HG02840 (cell line): ENCODE data around the gene GRID1.
"Not testable (repeated sequence)": the region's sequence is repeated elsewhere in the genome, so short reads cannot be mapped to it uniquely, and the experiment has no call there.

Experiments used
- ATAC-seq: cut with Tn5 transposase; IDR thresholded peaks from one replicate; pipeline ENCODE4 v1.9.1; 2021; ENCODE audit warnings: mild to moderate bottlenecking, moderate library complexity, moderate number of reproducible peaks; ENCODE audit not compliant: unreplicated experiment, low FRiP score

The GRID1 gene

DNA sequence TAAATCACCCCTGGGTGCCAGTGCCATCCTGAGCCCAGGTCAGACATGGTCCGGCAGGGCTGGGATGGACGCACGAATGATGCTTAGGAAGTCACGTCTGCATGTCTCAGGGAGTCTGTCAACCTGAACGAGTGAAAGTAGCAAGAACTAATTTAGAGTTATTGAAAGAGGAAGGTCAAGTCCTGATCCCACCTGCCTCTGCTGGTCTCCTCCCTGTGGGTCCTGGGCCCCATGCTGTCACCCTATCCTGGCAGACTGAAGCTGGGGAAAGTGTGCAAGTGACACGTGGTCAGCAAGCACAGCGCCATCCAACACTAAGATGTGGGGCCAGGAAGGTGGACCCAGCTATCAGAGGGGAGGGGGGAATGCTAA, 26.1 kb upstream of the GRID1 start:
- ATAC-seq: peak; percentile 43

DNA sequence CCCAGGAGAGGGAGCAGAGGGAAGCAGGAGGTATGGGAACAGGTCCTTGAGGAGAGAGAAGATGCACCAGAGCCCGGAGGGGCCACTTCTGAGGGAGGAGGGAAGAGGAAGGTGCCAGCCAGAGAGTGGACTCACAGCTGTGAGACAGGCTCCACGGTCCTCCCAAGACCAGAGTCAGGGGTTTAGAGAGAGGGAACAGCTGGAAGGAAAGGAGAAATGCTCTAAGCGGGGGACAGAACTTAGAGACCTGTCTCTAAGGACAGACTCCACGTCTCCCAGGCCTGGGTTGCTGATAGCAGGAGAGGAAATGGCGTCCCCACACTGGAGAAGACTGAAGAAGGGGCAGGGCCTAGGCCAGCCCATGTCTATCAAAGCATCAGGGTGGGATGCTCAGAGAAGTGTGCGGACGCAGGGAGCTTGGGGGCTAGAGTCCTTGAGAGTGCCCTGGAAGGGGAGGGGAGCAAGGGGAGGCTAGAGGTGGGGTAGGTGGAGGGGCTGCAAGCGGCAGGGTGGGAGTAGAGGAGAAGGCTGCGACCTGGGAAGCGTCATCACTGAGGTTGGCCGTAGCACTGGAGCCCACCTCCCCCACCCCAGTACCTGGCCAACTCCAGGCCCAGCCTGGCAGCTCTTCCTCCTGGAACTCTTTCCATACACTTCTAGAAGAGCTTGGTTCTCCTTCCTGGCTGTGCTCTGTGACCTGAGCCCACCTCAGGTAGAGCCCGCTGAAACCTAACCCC, 25.6 kb upstream of the GRID1 start:
- no peak for ATAC-seq

DNA sequence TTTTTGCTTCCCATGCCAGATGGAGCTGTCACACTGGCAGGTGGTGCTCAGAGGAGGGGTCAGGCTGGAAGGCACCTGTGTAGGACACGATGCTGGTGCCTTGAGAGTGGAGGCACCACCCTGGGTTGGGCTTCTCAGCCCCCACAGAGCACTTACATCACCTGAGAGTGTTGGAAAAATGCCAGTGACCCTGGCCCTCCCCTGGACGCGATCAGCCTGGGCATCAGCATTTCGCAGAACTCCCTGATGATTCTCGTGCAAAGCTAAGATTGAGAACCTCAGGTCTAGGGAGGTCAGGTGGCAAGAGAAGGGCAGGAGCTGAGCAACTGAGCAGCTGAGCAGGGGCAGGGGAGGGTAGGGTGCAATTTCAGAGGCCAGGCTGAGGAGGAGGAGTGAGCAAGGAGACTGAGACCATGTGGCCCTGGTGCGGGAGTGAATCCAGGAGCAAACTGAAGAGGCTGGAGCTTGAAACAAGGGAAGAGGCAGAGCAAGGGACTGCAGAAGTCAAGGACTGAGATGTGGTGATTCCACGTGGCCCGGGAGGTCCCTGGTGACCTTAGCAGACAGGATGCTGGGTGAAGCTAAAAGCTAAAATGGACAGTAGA, 24.7 kb upstream of the GRID1 start:
- ATAC-seq: no peak

DNA sequence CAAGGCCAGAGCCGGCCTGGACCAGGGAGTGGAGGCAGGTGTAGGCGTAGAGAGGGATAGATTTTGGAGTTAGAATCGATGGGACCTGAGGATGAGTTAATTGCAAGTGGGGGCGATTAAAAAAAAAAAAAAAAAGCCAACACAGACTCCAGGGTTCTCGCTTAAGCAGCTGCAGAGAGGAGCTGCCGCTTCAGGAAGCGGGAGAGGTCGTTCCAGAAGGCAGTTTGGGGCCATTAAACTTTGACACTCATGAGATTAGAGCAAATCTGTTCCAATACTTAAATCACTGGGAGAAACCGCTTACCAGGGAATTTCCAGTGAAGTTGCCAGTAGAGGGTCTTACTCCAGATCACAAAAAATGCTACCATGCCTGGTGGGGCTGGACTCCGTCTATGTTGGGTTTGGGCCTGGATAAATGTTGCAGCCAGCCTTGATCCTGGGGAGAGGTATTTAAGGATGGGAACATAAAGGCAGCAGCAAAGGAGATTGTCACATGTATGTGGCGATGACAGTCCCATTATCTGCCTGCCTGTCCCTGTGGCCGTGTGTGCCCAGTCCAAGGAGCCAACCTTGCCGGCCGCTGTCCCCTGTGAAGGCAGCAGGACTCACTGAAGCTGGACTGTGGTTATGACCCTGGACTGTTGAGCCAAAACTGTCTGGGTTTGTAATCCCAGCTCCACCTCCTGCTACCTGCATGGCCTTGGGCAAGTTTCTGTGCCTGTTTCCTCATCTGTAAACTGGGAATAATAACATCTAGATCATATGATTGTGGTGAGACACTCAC, 23.9 kb upstream of the GRID1 start:
- no peak for ATAC-seq

DNA sequence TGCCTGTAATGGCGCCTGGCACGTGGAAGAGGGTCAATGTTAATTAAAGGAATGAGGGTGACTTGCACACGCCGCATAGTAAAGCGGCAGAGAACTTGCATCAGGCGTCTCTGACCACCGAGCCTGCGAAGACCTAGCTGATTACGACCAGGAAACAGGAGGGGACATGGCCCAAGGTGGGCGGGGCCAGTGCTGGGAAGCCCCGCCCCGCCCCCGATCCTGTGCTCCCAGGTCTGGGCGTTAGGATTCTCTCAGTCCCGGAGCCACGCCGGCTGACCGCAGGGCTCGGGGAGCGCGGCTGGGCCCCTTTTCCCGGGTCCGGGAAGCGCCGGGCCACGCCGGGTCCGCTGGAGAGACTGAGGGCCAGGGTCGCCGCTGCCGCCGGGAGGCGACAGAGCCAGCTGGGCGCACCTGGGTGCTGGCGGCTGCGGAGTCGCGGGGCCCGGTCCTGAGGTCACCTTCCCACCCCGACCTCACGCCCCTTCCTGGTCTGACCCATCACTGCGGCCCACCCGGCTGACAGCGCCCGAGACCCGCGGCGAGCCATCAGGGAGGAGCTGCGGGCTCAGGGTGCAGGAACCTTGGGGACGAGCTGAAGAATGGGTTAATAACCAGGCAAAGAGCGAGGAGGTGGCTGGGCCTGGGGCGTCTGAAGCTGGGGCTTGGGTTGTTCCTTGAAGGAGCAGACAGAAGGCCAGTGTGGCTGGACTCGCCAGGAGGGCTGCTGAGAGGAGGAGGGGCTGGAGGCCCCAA, 23.0 kb upstream of the GRID1 start:
- ATAC-seq: peak; percentile 77

DNA sequence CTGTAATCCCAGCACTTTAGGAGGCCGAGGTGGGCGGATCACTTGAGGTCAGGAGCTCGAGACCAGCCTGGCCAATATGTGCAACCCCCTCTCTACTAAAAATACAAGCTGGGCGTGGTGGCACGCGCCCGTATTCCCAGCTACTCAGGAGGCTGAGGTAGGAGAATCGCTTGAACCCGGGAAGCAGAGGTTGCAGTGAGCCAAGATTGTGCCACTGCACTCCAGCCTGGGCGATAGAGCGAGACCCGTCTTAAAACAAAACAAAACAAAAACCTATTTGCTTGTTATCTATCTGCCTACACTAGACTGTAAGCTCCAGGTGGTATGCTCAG, 22.5 kb upstream of the GRID1 start:
- ATAC-seq: not testable (repeated sequence)

DNA sequence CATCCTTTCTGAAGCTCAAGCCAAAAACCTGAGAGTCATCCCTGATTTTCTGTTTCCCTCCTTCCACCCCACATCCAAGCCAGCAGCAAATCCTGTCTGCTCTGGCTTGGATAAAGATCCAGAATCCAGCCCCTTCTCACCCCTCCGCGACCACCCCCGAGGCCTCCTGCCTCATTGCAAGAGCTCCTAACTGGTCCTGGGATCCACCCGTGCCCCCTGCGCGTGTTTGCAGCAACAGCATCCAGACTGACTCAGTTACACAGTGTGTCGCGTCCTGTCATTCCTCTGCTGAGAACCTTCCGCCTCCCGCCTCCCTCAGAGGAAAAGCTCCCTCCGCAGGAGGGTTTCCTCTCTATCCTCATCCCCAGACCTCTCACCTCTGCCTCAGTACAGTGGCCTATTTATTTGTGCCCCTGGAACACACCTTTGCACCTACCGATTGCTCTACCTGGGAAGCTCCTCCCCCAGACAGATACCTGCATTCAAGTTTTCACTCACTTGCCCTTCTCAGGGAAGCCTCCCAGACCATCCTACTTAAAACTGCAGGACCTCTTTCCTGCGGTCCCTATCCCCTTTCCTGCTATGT, 21.6 kb upstream of the GRID1 start:
- no peak for ATAC-seq

DNA sequence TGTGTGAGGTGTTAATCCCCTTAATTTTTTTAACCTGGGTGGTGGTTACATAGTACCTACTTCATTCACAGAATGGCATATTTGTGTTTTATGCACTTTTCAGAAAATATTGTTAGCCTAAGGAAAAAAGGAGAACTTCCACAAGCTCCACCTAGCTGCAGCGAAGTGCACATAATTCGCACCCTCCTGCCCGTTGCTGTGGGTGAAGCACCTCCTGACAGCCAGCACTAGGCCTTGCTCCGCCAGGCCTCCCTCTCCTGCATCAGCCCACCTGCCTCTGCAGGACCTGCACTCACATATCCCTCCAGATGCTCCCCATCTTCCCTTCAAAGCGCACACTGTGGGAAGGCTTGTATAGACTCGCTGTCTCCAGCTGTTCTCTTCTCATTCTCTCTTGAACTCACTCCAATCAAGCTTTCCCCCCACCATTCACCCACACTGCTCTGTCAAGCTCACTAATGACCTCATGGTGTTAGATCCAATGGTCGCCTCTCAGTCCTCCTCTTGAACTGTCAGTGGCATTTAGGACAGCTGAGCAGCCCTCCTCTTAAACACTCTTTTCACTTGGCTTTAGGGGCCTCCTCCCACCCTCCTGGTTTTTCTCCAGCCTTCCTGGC, 20.7 kb upstream of the GRID1 start:
- no peak for ATAC-seq

DNA sequence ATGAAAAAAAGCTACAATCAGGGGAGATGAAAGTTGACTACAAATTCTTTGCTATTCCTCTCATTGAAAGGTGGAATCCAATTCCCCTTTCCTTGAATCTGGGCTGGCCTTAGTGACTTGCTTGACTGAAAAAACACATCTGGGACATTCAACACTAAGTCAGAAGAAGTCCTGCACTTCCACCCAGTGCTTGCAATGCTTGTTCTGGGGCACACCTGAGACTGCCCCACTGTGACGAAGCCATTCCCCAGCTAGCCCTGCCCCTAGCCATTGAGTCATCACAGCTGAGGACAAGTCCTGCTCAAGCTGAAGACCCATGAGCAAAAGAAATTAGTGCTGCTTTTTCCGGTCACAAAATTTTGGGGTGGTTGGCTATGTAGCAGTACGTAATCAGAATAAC, 19.2 kb upstream of the GRID1 start:
- ATAC-seq: no peak

DNA sequence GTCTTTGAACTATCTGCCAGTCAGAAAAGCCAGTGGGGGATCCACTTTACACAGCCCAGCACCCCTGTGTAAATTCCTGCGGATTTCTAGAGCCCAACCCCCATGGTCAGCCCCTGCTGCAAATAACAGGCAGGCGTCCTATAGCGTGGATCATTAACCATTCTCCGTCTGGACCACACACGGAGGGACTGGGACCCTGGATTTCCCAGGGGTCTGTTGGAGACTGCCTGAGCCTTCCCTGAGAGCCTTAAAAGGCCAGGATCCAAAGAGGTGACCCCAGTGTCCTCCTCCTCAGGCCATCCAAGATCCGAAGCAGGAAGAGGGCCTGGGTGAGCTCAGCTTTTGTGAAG, 11.2 kb upstream of the GRID1 start:
- no peak for ATAC-seq

DNA sequence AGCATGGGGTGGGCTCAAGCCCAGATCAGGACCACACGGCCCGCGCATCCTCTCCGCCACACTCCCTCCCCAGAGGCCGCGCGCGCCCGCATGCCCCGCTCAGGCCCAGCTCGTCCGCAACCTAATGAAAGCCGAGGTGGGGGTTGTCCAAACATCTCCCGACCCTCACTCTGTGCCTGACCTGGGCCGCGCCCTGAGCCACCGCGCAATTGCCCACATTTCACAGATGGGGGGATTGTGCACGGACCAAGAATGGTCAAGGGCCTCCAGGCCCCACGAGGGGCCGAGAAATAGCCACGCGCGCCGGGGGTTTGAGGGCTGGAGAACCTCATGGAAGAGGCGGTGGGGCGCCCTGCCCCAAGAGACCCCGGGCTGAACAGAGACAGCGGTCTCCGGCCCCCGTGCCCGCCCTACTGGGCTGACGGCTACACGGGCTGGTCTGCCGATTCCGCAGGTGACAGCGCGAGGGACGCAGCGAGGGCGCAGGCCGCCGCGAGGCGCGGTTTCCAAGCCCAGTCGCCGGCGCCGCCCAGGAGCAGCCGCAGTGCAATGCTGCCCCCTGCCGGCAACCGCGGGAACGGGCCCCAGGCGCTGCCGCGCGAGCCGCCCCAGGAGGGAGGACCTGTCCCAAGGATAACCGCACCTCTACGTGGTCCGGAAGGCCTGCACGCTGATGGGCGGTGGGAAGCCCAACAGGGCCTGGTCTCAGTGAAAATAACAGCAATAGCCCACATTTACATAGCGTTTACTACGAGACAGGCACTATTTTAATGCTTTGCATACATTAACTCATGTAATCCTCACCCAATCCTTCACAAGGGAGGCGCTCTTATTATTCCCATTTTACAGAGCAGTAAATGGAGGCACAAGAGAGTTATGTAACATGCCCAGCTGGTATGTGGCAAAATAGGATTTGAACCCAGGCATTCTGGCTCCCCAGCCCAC, 10.5 kb upstream of the GRID1 start:
- peak; percentile 97 for ATAC-seq

DNA sequence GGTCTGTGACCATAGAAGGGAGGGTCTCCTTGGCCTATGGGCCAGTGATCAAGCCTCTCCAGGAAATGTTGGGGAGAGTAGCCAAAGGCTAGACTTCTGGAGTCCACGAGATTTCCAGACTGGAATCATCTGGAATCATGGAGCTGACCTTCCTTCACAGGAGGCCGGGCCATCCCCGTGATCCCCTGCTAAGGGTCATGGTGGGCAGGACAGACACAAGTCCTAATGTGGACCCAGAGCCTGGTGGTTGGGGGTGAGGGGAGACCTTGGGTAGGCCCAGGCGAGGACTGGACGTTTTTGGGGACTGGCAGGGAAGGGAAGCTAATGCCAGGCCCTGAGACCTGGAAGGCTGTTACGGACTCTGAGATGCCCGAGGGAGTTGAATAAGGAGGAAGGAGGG, 9.8 kb upstream of the GRID1 start:
- no peak for ATAC-seq

DNA sequence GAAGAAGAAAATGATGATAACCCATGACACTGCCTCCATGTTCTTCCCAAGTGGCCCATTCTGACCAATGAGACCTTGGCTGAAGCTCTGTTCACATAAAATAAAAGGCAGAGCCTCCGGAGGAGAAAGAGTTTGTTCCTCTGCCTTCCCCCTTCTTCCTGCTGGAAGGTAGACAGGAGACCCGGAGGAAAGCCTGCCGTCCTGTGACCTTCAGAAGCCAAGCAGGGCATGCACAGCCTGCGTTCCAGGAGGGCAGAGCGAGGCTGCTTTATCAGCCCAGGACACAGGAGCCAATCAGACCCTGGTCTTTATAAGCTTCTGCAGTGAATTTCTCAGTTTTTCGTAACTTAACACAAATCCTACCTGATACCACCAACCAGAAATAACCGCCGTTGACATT, 8.6 kb upstream of the GRID1 start:
- no peak for ATAC-seq

DNA sequence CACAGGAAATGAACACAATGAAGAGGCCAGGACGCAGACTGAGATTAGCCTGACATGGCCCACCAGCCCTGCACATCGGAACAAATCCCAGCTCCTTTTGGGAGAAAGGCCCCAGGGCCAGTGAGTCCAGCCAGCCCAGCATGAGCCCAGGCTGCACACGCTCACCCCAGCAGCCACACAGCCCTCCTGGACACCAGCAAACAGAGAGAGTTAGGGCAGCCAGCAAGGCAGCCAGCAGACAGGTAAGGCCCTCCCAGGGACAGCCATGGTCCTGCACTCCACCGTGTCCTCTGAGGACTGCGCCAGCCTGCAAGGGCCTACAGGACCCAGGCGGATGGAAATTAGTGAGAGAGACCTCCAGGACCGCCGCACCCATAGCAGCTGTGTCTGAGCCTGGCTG, 8.1 kb upstream of the GRID1 start:
- no peak for ATAC-seq

DNA sequence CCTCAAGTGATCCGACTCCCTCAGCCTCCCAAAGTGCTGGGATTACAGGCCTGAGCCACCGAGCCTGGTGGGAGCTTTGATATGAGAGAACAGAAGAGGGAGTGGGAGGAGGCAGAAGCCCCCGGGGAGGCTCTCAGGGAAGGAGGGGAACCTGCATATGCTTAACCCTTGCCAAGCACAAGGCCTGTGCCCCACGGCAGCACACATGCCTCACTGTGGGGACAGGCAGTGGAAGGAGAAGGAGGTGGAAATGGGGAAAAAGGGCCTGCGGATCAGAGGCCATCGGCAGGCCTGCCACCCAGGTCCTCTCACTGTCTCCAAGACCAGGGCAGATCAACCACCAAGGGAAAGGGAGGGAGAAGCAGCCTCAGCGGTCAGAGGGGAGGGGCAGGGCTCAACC, 7.2 kb upstream of the GRID1 start:
- ATAC-seq: no peak

DNA sequence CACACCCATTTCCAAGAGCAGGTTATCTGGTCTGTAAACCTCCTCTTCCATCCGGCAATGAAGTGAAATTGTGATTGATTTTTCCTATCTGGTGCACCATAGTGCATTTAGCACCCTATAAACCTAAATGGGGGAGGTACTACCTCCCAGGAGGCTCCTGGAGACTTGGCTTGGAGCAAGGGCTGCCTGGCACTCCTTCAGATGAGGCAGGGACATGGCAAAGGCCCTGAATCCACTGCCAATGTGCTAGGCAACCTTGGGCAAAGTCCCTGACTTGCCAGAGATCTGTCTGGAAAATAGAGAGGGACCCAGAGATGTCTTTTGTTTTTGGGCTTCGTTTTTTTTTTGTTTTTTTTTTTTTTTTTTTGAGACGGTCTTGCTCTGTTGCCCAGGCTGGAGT, 6.7 kb upstream of the GRID1 start:
- no peak for ATAC-seq

DNA sequence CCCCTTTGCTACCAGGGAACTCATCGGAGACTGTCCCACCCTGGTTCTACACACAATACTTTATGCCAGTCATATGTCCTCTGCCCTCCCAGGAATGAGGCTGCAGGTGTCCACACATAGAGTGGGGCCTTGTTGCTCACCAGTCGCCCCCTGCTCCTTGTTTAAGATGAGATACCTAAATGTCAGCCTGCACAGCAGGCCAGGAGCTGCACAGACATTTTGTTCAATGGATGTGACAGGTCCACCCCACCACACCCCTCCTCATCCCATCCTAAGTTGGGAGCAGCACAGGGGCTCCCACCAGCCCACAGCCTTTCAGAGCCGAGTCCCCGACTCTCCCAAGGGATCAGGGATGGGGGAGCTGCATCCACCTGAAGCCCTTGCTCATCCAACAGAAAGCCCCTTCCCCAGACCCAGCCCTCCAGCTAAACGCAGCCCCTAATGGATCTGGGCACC, 6.2 kb upstream of the GRID1 start:
- no peak for ATAC-seq

DNA sequence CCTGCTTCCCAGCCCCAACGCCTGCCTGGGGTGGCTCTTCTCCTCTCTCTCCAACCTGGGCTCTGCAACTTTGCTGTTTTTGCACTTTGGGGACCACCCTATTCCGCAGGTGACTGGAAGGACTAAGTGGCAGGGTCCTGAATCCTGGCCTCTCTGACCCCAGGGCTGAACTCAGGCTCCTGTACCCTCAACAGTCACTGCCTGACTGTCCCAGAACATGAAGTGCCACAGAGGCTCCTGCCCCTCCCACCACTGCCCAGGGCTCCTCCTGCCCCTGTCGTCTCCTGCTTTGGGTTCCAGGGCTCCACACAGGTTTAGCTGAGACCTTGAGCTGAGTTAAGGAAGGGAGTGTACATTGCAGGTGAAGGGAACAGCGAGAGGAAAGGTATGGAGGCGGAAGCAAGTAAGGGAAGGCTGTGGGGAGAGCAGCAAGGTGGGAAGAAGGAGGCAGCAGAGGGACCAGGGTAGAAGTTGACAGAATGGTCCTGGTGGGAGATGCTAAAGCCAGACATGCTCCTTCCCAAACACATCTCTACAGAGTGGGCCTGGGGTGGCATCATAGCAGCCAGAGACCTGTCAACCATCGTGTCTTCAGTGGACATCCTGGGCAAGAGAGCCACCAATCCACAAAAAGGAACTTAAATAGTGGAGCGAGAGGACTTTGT, 5.7 kb upstream of the GRID1 start:
- ATAC-seq: no peak

DNA sequence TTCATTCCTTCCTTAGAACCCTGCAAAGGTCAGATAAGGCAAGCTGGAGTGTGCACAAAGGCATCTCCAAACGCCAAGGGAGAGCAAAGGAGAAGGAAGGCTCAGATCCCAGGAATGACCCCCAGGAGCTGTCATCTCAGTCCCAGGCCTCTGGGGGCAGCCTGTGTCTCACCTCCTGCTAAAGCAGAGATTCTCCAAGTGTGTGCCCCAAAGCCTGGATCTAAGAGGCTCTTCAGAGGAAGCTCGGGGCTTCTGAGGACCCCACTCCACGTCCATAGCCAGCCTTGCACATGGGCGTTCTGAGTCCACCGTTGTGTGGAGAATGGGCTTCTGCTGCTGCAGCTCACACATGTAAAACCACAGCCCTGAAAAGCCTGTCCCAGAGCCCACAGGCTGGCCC, 5.1 kb upstream of the GRID1 start:
- ATAC-seq: no peak
